Kasumi-1 (cell line): ENCODE measurements around the gene SLC41A3.
"Not testable (repeated sequence)": the region's sequence is repeated elsewhere in the genome, so short reads cannot be mapped to it uniquely, and the experiment has no call there.

Experiments
- DNase-seq, 2 experiments: peaks; one replicate each; lab custom pipeline; 2025; lab: John Stamatoyannopoulos, UW

SLC41A3 gene

DNA sequence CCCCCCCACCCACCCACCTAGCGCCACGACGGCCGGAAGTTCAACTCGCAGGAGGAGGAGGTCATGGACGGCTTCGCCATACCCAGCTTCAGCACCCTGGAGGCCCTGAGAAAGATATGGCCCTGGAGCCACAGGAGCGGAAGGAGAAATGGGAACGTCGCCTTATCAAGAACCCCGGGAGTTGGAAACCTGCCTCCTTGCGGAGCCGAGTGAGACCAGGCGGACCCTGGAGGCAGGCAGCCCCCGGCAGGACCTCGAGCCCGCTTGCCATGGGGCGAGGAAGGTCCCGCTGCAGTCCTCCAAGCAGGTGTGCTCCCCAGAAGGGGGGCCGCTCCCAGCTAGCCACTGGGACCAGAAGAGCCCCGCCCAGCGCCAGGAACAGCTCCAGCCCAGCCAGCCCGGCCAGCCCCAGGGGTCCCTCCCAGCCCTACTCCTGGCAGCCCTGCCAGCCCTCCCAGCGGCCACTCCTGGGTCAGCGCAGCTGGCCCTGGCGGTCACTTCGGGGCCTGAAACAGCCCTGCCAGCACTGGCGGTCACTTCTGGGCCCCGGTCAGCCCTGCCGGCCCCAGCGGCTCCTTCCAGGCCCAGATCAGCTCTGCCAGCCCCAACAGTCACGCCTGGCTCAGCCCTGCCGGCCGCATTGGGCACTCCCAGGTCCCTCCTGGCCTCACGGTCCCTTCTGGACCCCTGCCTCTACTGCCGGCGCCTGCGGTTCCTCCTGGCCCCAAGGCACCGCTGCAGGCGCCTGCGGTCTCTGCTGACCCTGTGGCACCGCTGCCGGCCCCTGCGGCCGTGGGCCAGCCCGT lies 125.2 kb downstream of the SLC41A3 start:
- no peak for DNase-seq

- no peak for DNase-seq
These were observed 126.0 kb downstream of the SLC41A3 start for GRCh38 chr3:125957674-125958510.

GRCh38 chr3:125957020-125957419 lies 126.9 kb downstream of the SLC41A3 start:
- not testable (repeated sequence) for DNase-seq
